AG09309 (cell line): ENCODE measurements around the gene SAG.

Experiments used
- DNase-seq: peaks from one replicate; pipeline ENCODE4 v3.0.0-alpha.2; 2010; ENCODE audit warnings: low read depth
- H3K4me3 ChIP-seq: 2 replicates; pipeline ENCODE4 v1.5.1; 2011; ENCODE audit warnings: mild to moderate bottlenecking, low read depth, low read length, moderate library complexity; ENCODE audit not compliant: control insufficient read depth
- CTCF ChIP-seq: IDR thresholded peaks from 2 replicates; pipeline ENCODE4 v1.5.1; 2011; ENCODE audit warnings: mild to moderate bottlenecking, low read depth, low read length, inconsistent platforms; ENCODE audit not compliant: insufficient read depth, control insufficient read depth; ENCODE audit errors: missing control alignments

The SAG gene

GRCh38 chr2:233375490-233376314 is 68.1 kb downstream of the SAG start:
- TF ChIP-seq CTCF = no peak
- H3K4me3 ChIP-seq = no peak overlapping the region
- DNase-seq = no peak

GRCh38 chr2:233379034-233379433 is 71.4 kb downstream of the SAG start:
- TF ChIP-seq CTCF = no peak
- no peak for DNase-seq
- no peak overlapping the region for H3K4me3 ChIP-seq

GRCh38 chr2:233379441-233379840 is 71.8 kb downstream of the SAG start:
- DNase-seq = no peak
- TF ChIP-seq CTCF = no peak
- H3K4me3 ChIP-seq = no peak overlapping the region

GRCh38 chr2:233380132-233380895 is 72.7 kb downstream of the SAG start:
- no peak for DNase-seq
- no peak overlapping the region for H3K4me3 ChIP-seq
- no peak for TF ChIP-seq CTCF

GRCh38 chr2:233380995-233381637 is 73.5 kb downstream of the SAG start:
- no peak for DNase-seq
- H3K4me3 ChIP-seq = no peak overlapping the region
- no peak for TF ChIP-seq CTCF

- TF ChIP-seq CTCF = no peak
- DNase-seq = no peak
- no peak overlapping the region for H3K4me3 ChIP-seq
These were observed 74.0 kb downstream of the SAG start for GRCh38 chr2:233381638-233381995.
